ENCODE data around the gene PRKCH. TPM values are rescaled to one million over a fixed set of nuclear protein-coding genes. Genes with fewer than 3 reads are reported as not detected.

PRKCH gene
- polyA plus RNA-seq, 3 donors, result 15.9 to 19.4 (median 18.9) TPM

- DNase-seq (ENCODE audit: extremely low read depth in 1 of 11, low read depth in 9 of 11, low spot score in 4 of 11), result no peak
Observed at GRCh38 chr14:61542848-61543790, 221.7 kb downstream of the PRKCH start.

GRCh38 chr14:61543946-61544345 is 222.6 kb downstream of the PRKCH start:
- DNase-seq (ENCODE audit: extremely low read depth in 1 of 11, low read depth in 9 of 11, low spot score in 4 of 11), result no peak

- no peak for DNase-seq (ENCODE audit: extremely low read depth in 1 of 11, low read depth in 9 of 11, low spot score in 4 of 11)
Observed at GRCh38 chr14:61544448-61545330, 223.3 kb downstream of the PRKCH start.

- DNase-seq (ENCODE audit: extremely low read depth in 1 of 11, low read depth in 9 of 11, low spot score in 4 of 11), result no peak
Observed at GRCh38 chr14:61545726-61546455, 224.5 kb downstream of the PRKCH start.

GRCh38 chr14:61547186-61548069 is 226.0 kb downstream of the PRKCH start:
- DNase-seq (ENCODE audit: extremely low read depth in 1 of 11, low read depth in 9 of 11, low spot score in 4 of 11), result no peak

GRCh38 chr14:61549425-61549824 is 228.0 kb downstream of the PRKCH start:
- DNase-seq (ENCODE audit: extremely low read depth in 1 of 11, low read depth in 9 of 11, low spot score in 4 of 11), result no peak

GRCh38 chr14:61551384-61551783 is 230.0 kb downstream of the PRKCH start:
- DNase-seq (ENCODE audit: extremely low read depth in 1 of 11, low read depth in 9 of 11, low spot score in 4 of 11), result no peak

- no peak for DNase-seq (ENCODE audit: extremely low read depth in 1 of 11, low read depth in 9 of 11, low spot score in 4 of 11)
Observed at GRCh38 chr14:61552241-61552640, 230.9 kb downstream of the PRKCH start.

- DNase-seq (ENCODE audit: extremely low read depth in 1 of 11, low read depth in 9 of 11, low spot score in 4 of 11), result no peak
Observed at GRCh38 chr14:61553730-61554641, 232.6 kb downstream of the PRKCH start.

- no peak for DNase-seq (ENCODE audit: extremely low read depth in 1 of 11, low read depth in 9 of 11, low spot score in 4 of 11)
Observed at GRCh38 chr14:61555056-61555838, 233.9 kb downstream of the PRKCH start.

- DNase-seq (ENCODE audit: extremely low read depth in 1 of 11, low read depth in 9 of 11, low spot score in 4 of 11), result no peak
Observed at GRCh38 chr14:61556455-61556854, 235.1 kb downstream of the PRKCH start.

GRCh38 chr14:61557262-61557661 is 235.9 kb downstream of the PRKCH start:
- no peak for DNase-seq (ENCODE audit: extremely low read depth in 1 of 11, low read depth in 9 of 11, low spot score in 4 of 11)

- DNase-seq (ENCODE audit: extremely low read depth in 1 of 11, low read depth in 9 of 11, low spot score in 4 of 11), result no peak
Observed at GRCh38 chr14:61557854-61558253, 236.5 kb downstream of the PRKCH start.

GRCh38 chr14:61558271-61558670 is 236.9 kb downstream of the PRKCH start:
- no peak for DNase-seq (ENCODE audit: extremely low read depth in 1 of 11, low read depth in 9 of 11, low spot score in 4 of 11)

- DNase-seq (ENCODE audit: extremely low read depth in 1 of 11, low read depth in 9 of 11, low spot score in 4 of 11), result no peak
Observed at GRCh38 chr14:61559641-61560201, 238.3 kb downstream of the PRKCH start.

- DNase-seq (ENCODE audit: extremely low read depth in 1 of 11, low read depth in 9 of 11, low spot score in 4 of 11), result no peak
Observed at GRCh38 chr14:61560323-61560722, 238.9 kb downstream of the PRKCH start.
